Measurements from ENCODE around the gene CHST3.

GRCh38 chr10:71971769-71972555 is 7.8 kb downstream of the CHST3 start:
- TF ChIP-seq CTCF (IDR thresholded peaks at IDR 0.05) (no peak), POLR2A (IDR thresholded peaks at IDR 0.05) (no peak), EP300 (IDR thresholded peaks at IDR 0.05) (no peak)
